ENCODE results near the gene FBXO27. TPM values are rescaled to one million over a fixed set of nuclear protein-coding genes. Genes with fewer than 3 reads are reported as not detected.

FBXO27 gene
- total and polyA plus RNA-seq, 2 of the 13 experiments (the other 11 are each of a cell fraction or from before 2014, with no cell fraction given): 0.15 to 2.8 TPM

- TF ChIP-seq ZBTB49 (CRISPR knock-in tag; IDR thresholded peaks at IDR 0.05; ENCODE audit: borderline replicate concordance) (no peak), IRF2 (CRISPR knock-in tag; IDR thresholded peaks at IDR 0.05) (no peak), ZNF652 (CRISPR knock-in tag; IDR thresholded peaks at IDR 0.05; ENCODE audit: borderline replicate concordance, low read depth) (no peak), ZNF704 (CRISPR knock-in tag; IDR thresholded peaks at IDR 0.05; ENCODE audit: borderline replicate concordance) (no peak), POLR2A (IDR thresholded peaks at IDR 0.05; ENCODE audit: insufficient read depth in 1 of 2, low read depth in 2 of 2, low read length in 2 of 2) (no peak), ZFX (CRISPR knock-in tag; IDR thresholded peaks at IDR 0.05; ENCODE audit: low read depth) (0 out of 2 replicates have a peak, but pooled peaks have one; percentile 13), ZNF296 (CRISPR knock-in tag; conservative IDR thresholded peaks at IDR 0.05) (no peak), NCOA1 (CRISPR knock-in tag; IDR thresholded peaks at IDR 0.05) (no peak), ZNF782 (CRISPR knock-in tag; IDR thresholded peaks at IDR 0.05; ENCODE audit: borderline replicate concordance) (0 out of 2 replicates have a peak, but pooled peaks have one; percentile 54), ZNF326 (CRISPR knock-in tag; IDR thresholded peaks at IDR 0.05; ENCODE audit: borderline replicate concordance) (no peak), ZNF264 (CRISPR knock-in tag; IDR thresholded peaks at IDR 0.05) (no peak), ZNF891 (CRISPR knock-in tag; IDR thresholded peaks at IDR 0.05) (no peak), HOMEZ (CRISPR knock-in tag; IDR thresholded peaks at IDR 0.05; ENCODE audit: low read depth) (no peak), FOXA3 (CRISPR knock-in tag; IDR thresholded peaks at IDR 0.05) (no peak), U2AF2 (IDR thresholded peaks at IDR 0.05; ENCODE audit: low read depth, low read length) (no peak), TRIM24 (CRISPR knock-in tag; IDR thresholded peaks at IDR 0.05) (no peak), FOXP4 (CRISPR knock-in tag; IDR thresholded peaks at IDR 0.05) (no peak)
- TF ChIP-seq, protein P1, sequence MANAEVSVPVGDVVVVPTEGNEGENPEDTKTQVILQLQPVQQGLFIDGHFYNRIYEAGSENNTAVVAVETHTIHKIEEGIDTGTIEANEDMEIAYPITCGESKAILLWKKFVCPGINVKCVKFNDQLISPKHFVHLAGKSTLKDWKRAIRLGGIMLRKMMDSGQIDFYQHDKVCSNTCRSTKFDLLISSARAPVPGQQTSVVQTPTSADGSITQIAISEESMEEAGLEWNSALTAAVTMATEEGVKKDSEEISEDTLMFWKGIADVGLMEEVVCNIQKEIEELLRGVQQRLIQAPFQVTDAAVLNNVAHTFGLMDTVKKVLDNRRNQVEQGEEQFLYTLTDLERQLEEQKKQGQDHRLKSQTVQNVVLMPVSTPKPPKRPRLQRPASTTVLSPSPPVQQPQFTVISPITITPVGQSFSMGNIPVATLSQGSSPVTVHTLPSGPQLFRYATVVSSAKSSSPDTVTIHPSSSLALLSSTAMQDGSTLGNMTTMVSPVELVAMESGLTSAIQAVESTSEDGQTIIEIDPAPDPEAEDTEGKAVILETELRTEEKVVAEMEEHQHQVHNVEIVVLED (CRISPR knock-in tag; IDR thresholded peaks at IDR 0.05; ENCODE audit: borderline replicate concordance): no peak
- TF ChIP-seq, protein P2, sequence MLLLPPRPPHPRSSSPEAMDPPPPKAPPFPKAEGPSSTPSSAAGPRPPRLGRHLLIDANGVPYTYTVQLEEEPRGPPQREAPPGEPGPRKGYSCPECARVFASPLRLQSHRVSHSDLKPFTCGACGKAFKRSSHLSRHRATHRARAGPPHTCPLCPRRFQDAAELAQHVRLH (CRISPR knock-in tag; IDR thresholded peaks at IDR 0.05; ENCODE audit: borderline replicate concordance, low read depth): peak; percentile 66; the same call in 1 of the 2 replicates
- TF ChIP-seq, protein P3, sequence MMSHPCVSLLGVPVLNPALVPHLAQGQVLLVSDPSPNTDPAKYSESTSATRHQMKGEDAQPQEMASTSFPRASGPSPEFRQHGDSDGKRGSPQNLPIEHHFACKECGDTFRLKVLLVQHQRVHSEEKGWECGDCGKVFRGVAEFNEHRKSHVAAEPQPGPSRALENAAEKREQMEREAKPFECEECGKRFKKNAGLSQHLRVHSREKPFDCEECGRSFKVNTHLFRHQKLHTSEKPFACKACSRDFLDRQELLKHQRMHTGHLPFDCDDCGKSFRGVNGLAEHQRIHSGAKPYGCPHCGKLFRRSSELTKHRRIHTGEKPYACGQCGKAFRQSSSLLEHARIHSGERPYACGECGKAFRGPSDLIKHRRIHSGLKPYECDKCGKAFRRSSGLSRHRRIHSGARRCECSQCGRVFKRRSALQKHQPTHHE (CRISPR knock-in tag; IDR thresholded peaks at IDR 0.05; ENCODE audit: borderline replicate concordance): no peak
These were observed 19.9 kb upstream of the FBXO27 start (continued) for GRCh38 chr19:39052243-39052746.
